ENCODE data around the gene CRNN. TPM values are rescaled to one million over a fixed set of nuclear protein-coding genes. Genes with fewer than 3 reads are reported as not detected.

CRNN gene
- not detected in 2 replicates for total RNA-seq

DNA sequence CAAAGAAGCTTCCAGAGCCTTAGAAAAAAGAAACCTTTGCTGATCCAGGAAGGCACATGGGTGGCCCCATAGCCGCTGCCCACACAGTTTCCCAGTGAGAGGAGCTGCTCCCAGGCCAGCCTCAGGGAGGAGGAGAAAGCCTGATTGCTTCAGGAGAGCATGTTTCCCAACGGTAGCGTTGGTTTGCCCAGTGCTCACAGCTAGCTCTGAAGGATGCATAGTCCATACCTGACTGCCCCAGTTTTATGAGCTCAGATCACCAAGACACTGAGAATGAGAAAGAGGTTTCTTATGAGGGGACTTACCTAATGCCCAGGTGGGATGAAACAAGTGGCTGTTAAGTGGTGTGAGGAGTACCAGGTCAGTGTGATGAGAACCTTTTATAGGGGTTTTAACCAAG lies at the start of gene CRNN:
TSS of gene CRNN (minus strand) at position 355 of the 400 bp plus-strand sequence. CDS start 2,030 bp downstream, outside the sequence.

DNA sequence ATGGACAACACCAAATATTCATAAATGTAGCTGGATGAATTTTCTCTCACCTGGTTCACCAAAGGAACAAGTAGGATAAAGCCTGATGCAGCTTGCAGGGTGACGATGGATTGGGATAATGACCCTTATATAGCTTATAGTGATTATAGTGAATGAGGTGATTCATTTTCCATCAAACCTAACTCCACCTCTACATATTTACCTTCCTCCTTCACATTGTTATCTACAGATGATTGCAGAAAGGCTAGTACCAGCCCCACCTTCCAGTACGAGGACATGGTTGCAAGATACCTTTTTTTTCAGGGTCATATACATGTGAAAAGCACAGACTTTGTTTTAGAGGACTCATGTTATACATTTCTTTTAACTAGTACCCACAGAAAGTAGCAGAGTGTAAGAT lies 54.2 kb downstream of the CRNN start, which contains the start of gene FLG2:
TSS of gene FLG2 (minus strand) at position 101 of the 400 bp plus-strand sequence. CDS start 1,122 bp downstream, outside the sequence.

Other genes starting within 250 kb of the CRNN start
- not detected in 2 replicates for gene HRNR, start 190.1 kb downstream of the CRNN start, total RNA-seq
- gene FLG, start 89.0 kb downstream of the CRNN start, total RNA-seq, result under 0.01 and 0.23 TPM in 2 replicates
- not detected in 2 replicates for gene FLG2, start 54.3 kb downstream of the CRNN start, total RNA-seq
- not detected in 2 replicates for gene LCE5A, start 96.5 kb upstream of the CRNN start, total RNA-seq
- not detected in 2 replicates for gene CRCT1, start 100.2 kb upstream of the CRNN start, total RNA-seq
- gene LCE3E, start 152.5 kb upstream of the CRNN start, total RNA-seq, result not detected in 2 replicates
- gene LCE3D, start 166.3 kb upstream of the CRNN start, total RNA-seq, result not detected in 2 replicates
- not detected in 2 replicates for gene LCE3C, start 186.0 kb upstream of the CRNN start, total RNA-seq
- not detected in 2 replicates for gene LCE3B, start 199.5 kb upstream of the CRNN start, total RNA-seq
- gene LCE3A, start 208.8 kb upstream of the CRNN start, total RNA-seq, result not detected in 2 replicates
- gene LCE2D, start 249.1 kb upstream of the CRNN start, total RNA-seq, result not detected in 2 replicates